H1 (cell line): ENCODE results near the gene MRPS12.
A peak's percentile ranks its signal among the peaks of the same experiment; 100 is the strongest.

Experiments
- CTCF ChIP-seq, 3 experiments: IDR thresholded peaks; 1 replicate in 2 of 3; 2 replicates in 1 of 3; pipeline versions ENCODE4 v1.5.1 to v1.6.1; 2011; ENCODE audit warnings: low read length in 3 of 3, mild to moderate bottlenecking in 3 of 3, inconsistent platforms in 2 of 3, low read depth in 1 of 3, moderate library complexity in 1 of 3; ENCODE audit not compliant: insufficient read depth in 1 of 3; ENCODE audit errors: control extremely low read depth in 1 of 3
- EZH2 ChIP-seq: fragments of 200-600 bp; sonication (generic); IDR thresholded peaks from 2 replicates; pipeline ENCODE4 v1.7.1; 2012; ENCODE audit warnings: low read depth, mild to moderate bottlenecking, moderate library complexity, low read length, inconsistent platforms; ENCODE audit not compliant: severe bottlenecking
- MAX ChIP-seq: IDR thresholded peaks from 2 replicates; pipeline ENCODE4 v1.6.1; 2012; ENCODE audit warnings: inconsistent platforms
- NRF1 ChIP-seq: IDR thresholded peaks from 2 replicates; pipeline ENCODE4 v1.6.1; 2011; ENCODE audit warnings: mild to moderate bottlenecking, low read depth, low read length, improper control_type of control experiment
- POLR2A ChIP-seq, 2 experiments: IDR thresholded peaks; 1 replicate in 1 of 2; 2 replicates in 1 of 2; pipeline ENCODE4 v1.6.1; 2011; ENCODE audit warnings: low read depth in 2 of 2, low read length in 2 of 2, mild to moderate bottlenecking in 2 of 2; ENCODE audit errors: control extremely low read depth in 1 of 2
- SIN3A ChIP-seq, 2 experiments: IDR thresholded peaks in 1 of 2; conservative IDR thresholded peaks in 1 of 2; 2 replicates each; pipeline ENCODE4 v1.6.1; 2011 to 2012; ENCODE audit warnings: low read length in 2 of 2, improper control_type of control experiment in 1 of 2, low read depth in 1 of 2, mild to moderate bottlenecking in 1 of 2
- SIX5 ChIP-seq: IDR thresholded peaks from 2 replicates; pipeline ENCODE4 v1.6.1; 2011; ENCODE audit warnings: mild to moderate bottlenecking, low read depth, low read length

GRCh38 chr19:38912600-38913514 is 17.9 kb upstream of the MRPS12 start:
- TF ChIP-seq POLR2A (IDR thresholded peaks at IDR 0.05; ENCODE audit: control extremely low read depth in 1 of 2, low read depth in 2 of 2, low read length in 2 of 2) = 0 out of 3 replicates have a peak, but pooled peaks of 1 of the 2 experiments have one; percentile 3
- TF ChIP-seq NRF1 = no peak
- TF ChIP-seq CTCF (IDR thresholded peaks at IDR 0.05; ENCODE audit: control extremely low read depth in 1 of 3, insufficient read depth in 1 of 3, low read depth in 1 of 3, low read length in 3 of 3) = no peak
- TF ChIP-seq SIN3A (conservative IDR thresholded peaks at IDR 0.05 in 1 of 2, IDR thresholded peaks at IDR 0.05 in 1 of 2; ENCODE audit: low read depth in 1 of 2, low read length in 2 of 2) = no peak
- TF ChIP-seq SIX5 = no peak
- no peak for TF ChIP-seq MAX
- no peak for TF ChIP-seq EZH2
